Esophagus muscularis mucosa (tissue), 4 donors: ENCODE measurements around the gene GUCY1B1.

Source experiments
- EP300 ChIP-seq: sonication (generic); formaldehyde crosslinking; IDR thresholded peaks from one replicate; pipeline ENCODE4 v1.6.1; 2017; ENCODE audit warnings: antibody characterized with exemption
- POLR2A ChIP-seq: fragments of 450-650 bp; IDR thresholded peaks from one replicate; pipeline ENCODE4 v1.6.1; 2017; ENCODE audit warnings: antibody characterized with exemption, moderate library complexity, mild to moderate bottlenecking, low read depth
- POLR2AphosphoS5 ChIP-seq, 2 donors: sonication (generic); formaldehyde crosslinking; IDR thresholded peaks; one replicate each; pipeline ENCODE4 v1.6.1; 2017; ENCODE audit warnings: antibody characterized with exemption in 2 of 2
- TF ChIP-seq, protein P1 (sequence below), 3 experiments: fragments of 200-600 bp in 2 of 3; fragments of 450-650 bp in 1 of 3; sonication (generic) in 2 of 3; IDR thresholded peaks; one replicate each; pipeline ENCODE4 v1.5.1; 2017 to 2019; ENCODE audit warnings: antibody characterized with exemption in 3 of 3, mild to moderate bottlenecking in 2 of 3, moderate library complexity in 1 of 3

DNA sequence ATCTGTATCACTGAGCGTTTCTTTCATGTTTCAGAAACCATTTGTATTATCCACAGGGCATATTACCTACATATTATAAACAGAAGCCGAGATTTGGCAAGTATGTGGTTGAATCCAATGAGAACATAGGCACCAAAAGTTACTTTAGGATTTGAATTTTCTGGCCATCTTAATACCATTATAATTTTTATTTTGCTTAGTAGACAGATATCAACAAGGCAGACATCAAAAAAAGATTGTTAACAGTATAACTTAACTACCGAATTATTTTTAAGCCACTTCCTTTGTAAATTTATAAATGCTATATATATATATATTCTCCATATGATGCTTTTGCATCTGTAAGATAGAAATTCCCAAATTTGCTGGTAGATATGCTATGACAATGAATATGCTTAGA lies 2.2 kb downstream of the GUCY1B1 start:
- TF ChIP-seq, protein P1, sequence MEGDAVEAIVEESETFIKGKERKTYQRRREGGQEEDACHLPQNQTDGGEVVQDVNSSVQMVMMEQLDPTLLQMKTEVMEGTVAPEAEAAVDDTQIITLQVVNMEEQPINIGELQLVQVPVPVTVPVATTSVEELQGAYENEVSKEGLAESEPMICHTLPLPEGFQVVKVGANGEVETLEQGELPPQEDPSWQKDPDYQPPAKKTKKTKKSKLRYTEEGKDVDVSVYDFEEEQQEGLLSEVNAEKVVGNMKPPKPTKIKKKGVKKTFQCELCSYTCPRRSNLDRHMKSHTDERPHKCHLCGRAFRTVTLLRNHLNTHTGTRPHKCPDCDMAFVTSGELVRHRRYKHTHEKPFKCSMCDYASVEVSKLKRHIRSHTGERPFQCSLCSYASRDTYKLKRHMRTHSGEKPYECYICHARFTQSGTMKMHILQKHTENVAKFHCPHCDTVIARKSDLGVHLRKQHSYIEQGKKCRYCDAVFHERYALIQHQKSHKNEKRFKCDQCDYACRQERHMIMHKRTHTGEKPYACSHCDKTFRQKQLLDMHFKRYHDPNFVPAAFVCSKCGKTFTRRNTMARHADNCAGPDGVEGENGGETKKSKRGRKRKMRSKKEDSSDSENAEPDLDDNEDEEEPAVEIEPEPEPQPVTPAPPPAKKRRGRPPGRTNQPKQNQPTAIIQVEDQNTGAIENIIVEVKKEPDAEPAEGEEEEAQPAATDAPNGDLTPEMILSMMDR (IDR thresholded peaks at IDR 0.05) = no peak
- TF ChIP-seq POLR2A (no peak), POLR2AphosphoS5 (IDR thresholded peaks at IDR 0.05) (no peak), EP300 (no peak)
